ENCODE results near the gene ZBTB1. TPM values are rescaled to one million over a fixed set of nuclear protein-coding genes. Genes with fewer than 3 reads are reported as not detected.

The ZBTB1 gene
- total and polyA plus RNA-seq, 9 of the 15 experiments (the other 6 are each of a cell fraction or from before 2014, with no cell fraction given), result 2.3 to 16.5 (median 9.0) TPM

GRCh38 chr14:64465191-64465822, 39.3 kb upstream of the ZBTB1 start, which contains the start of gene AKAP5 (continued):
- TF ChIP-seq ZNF3 (CRISPR knock-in tag; IDR thresholded peaks at IDR 0.05), result no peak
- TF ChIP-seq RB1 (IDR thresholded peaks at IDR 0.05; ENCODE audit: low read depth), result peak; percentile 46; the same call in 1 of the 2 replicates
- TF ChIP-seq PBX2 (CRISPR knock-in tag; IDR thresholded peaks at IDR 0.05; ENCODE audit: low read depth), result peak; percentile 28; the same call in 1 of the 2 replicates
- TF ChIP-seq PBX2 (tag; conservative IDR thresholded peaks at IDR 0.05; ENCODE audit: low read depth), result no peak
- no peak for TF ChIP-seq ZNF398 (CRISPR knock-in tag; IDR thresholded peaks at IDR 0.05)
- TF ChIP-seq ZNF586 (CRISPR knock-in tag; conservative IDR thresholded peaks at IDR 0.05), result no peak
- TF ChIP-seq RBM25 (IDR thresholded peaks at IDR 0.05; ENCODE audit: low read depth, low read length, severe bottlenecking), result peak; percentile 63
